GM19351 (cell line): ENCODE results near the gene SCGB3A1.

ENCODE experiments used
- ATAC-seq: cut with Tn5 transposase; IDR thresholded peaks from one replicate; pipeline ENCODE4 v1.9.1; 2021; ENCODE audit warnings: mild to moderate bottlenecking, moderate library complexity; ENCODE audit not compliant: unreplicated experiment

SCGB3A1 gene

GRCh38 chr5:180625791-180626660, 34.7 kb upstream of the SCGB3A1 start:
- no peak for ATAC-seq

GRCh38 chr5:180625125-180625790, 34.0 kb upstream of the SCGB3A1 start:
- ATAC-seq: no peak

- no peak for ATAC-seq
Measured at GRCh38 chr5:180624587-180624986, 33.3 kb upstream of the SCGB3A1 start.

- ATAC-seq: no peak
Measured at GRCh38 chr5:180623844-180624243, 32.5 kb upstream of the SCGB3A1 start.

GRCh38 chr5:180623411-180623834, 32.1 kb upstream of the SCGB3A1 start:
- ATAC-seq: no peak

- ATAC-seq: no peak
Measured at GRCh38 chr5:180622910-180623309, 31.6 kb upstream of the SCGB3A1 start.

GRCh38 chr5:180621311-180621710, 30.0 kb upstream of the SCGB3A1 start:
- no peak for ATAC-seq

- no peak for ATAC-seq
Measured at GRCh38 chr5:180620014-180620413, 28.7 kb upstream of the SCGB3A1 start.

- ATAC-seq: no peak
Measured at GRCh38 chr5:180619563-180619915, 28.2 kb upstream of the SCGB3A1 start.

- ATAC-seq: peak; percentile 68
Measured at GRCh38 chr5:180618829-180619562, 27.7 kb upstream of the SCGB3A1 start.

- no peak for ATAC-seq
Measured at GRCh38 chr5:180618487-180618828, 27.2 kb upstream of the SCGB3A1 start.

GRCh38 chr5:180613814-180614188, 22.5 kb upstream of the SCGB3A1 start:
- no peak for ATAC-seq

GRCh38 chr5:180613188-180613813, 22.0 kb upstream of the SCGB3A1 start:
- ATAC-seq: no peak

- ATAC-seq: no peak
Measured at GRCh38 chr5:180612683-180613082, 21.4 kb upstream of the SCGB3A1 start.

- no peak for ATAC-seq
Measured at GRCh38 chr5:180611140-180611850, 20.0 kb upstream of the SCGB3A1 start.

- ATAC-seq: no peak
Measured at GRCh38 chr5:180609817-180610550, 18.7 kb upstream of the SCGB3A1 start.

GRCh38 chr5:180609386-180609785, 18.1 kb upstream of the SCGB3A1 start:
- no peak for ATAC-seq

GRCh38 chr5:180608572-180609310, 17.4 kb upstream of the SCGB3A1 start:
- ATAC-seq: no peak

GRCh38 chr5:180607861-180608571, 16.7 kb upstream of the SCGB3A1 start:
- ATAC-seq: no peak
